Skeletal muscle cell (primary cell): ENCODE measurements around the gene BRAP.
A peak's percentile ranks its signal among the peaks of the same experiment; 100 is the strongest.
"Not testable (repeated sequence)": the region's sequence is repeated elsewhere in the genome, so short reads cannot be mapped to it uniquely, and the experiment has no call there.

Experiments
- DNase-seq: peaks from one replicate; pipeline ENCODE4 v3.0.0-alpha.2; 2010; ENCODE audit warnings: low read depth
- H3K4me3 ChIP-seq: 2 replicates; pipeline ENCODE4 v1.5.1; 2011; ENCODE audit warnings: low read depth, mild to moderate bottlenecking, control low read depth, low read length, moderate library complexity

The BRAP gene

DNA sequence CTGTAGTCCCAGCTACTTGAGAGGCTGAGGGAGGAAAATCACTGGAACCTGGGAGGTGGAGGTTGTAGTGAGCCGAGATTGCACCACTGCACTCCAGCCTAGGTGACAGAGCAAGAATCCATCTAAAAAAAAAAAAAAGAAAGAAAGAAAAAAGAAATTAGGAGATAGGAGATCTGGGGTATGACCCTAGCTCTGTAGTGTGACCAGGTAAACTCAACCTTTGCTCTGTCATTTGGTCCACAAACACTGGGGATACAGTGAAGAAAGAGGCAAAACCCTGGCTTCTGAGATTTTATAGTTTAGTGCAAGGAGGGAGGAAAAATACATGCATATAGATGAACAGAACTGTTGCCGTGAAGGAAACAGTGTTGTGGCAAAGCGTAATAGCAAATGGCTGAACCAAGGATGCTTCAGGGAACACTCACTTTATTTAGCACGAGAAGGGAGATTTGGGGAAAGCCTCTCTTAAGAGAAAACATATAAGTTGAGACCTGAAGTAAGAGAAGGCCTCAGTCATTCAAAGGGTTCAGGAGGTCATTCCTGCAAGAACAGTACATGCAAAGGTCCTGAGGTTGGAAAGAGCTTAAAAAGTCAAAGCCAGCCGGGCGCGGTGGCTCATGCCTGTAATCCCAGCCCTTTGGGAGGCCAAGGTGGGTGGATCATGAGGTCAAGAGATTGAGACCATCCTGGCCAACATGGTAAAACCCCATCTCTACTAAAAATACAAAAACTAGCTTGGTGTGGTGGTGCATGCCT, 57.1 kb downstream of the BRAP start:
- no peak overlapping the region for H3K4me3 ChIP-seq
- no peak for DNase-seq

DNA sequence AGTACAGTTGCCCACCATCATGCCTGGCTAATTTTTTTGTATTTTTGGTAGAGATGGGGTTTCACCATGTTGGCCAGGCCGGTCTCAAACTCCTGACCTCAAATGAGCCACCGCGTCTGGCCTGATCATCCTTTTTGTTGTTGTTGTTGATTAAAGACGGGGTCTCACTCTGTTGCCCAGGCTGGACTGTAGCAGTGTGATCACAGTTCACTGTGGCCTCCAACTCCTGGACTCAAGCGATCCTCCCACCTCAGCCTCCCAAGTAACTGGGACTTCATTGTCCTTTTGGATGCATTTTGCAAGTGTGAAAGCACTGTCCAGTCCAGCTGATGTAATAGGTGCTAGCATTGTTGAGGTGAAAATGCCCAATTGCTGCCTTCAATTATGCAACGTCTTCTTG, 59.5 kb downstream of the BRAP start:
- no peak for DNase-seq
- H3K4me3 ChIP-seq: no peak overlapping the region

DNA sequence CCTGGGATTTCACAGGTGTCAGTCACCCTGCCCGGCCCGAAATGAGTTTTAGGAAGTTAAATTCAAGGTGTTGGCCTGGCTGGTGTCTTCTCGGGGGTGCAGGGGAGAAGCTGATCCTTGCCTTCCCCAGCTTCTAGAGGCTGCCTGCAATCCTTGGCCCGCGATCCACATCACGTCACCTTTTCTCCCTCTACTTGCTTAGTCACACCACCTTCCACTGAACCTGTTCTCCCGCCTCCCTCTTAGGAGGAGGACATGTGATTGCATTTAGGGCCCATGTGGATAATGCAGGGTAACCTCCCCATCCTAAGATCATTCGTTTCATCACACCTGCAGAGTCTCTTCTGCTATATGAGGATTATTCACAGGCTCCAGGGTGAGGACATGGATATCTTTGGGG, 61.2 kb downstream of the BRAP start:
- no peak for DNase-seq

DNA sequence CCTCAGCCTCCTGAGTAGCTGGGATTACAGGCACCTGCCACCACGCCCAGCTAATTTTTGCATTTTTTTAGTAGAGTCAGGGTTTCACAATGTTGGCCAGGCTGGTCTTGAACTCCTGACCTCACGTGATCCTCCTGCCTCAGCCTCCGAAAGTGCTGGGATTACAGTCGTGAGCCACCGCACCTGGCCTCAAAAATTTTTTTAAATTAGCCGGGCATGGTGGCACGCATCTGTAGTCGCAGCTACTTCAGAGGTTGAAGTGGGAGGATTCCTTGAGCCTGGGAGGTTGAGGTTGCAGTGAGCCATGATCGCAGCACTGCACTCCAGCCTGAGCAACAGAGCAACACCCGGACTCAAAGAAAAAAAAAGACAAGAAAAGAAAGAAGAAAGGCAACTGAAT, 67.9 kb downstream of the BRAP start:
- not testable (repeated sequence) for DNase-seq, H3K4me3 ChIP-seq

More for the DNA sequence above, 61.2 kb downstream of the BRAP start:
- no peak overlapping the region for H3K4me3 ChIP-seq

DNA sequence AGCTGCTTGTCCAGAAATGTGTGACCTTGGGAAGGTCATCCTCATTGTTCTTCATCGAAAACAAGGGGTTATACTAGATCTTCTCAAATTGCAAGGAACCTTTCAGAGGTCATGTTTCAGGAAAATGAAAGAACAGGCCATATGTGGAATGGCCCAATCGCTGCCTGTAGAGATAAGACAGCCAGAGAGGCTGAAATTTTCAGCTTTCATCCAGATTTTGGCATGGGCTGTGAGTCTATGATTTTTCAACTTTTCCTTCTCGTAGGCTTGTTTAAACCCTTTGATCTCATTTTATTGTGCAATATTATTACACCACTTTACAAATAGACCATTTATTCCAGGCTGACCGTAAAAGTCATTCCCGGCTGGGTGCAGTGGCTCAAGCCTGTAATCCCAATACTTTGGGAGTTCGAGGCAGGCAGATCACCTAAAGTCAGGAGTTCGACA, 69.6 kb downstream of the BRAP start:
- H3K4me3 ChIP-seq: no peak overlapping the region
- no peak for DNase-seq

DNA sequence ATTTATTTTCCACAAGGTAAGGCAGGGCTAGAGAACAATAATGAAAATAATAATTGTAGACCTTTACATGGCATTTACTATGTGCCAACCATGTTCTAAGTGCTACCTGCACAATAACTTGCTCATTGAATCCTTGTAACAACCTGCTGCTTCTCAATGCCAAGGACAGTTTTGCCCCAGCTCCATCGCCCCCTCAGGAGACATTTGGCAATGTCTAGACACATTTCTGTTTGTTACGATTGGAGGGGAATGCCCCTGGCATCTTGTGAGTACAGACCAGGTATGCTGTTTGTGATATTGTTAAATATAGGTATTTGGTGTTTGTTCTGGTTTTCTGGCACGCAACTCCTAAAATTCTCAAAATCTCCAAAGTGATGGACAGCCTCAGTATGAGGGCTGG, 78.5 kb downstream of the BRAP start:
- no peak overlapping the region for H3K4me3 ChIP-seq
- DNase-seq: no peak

DNA sequence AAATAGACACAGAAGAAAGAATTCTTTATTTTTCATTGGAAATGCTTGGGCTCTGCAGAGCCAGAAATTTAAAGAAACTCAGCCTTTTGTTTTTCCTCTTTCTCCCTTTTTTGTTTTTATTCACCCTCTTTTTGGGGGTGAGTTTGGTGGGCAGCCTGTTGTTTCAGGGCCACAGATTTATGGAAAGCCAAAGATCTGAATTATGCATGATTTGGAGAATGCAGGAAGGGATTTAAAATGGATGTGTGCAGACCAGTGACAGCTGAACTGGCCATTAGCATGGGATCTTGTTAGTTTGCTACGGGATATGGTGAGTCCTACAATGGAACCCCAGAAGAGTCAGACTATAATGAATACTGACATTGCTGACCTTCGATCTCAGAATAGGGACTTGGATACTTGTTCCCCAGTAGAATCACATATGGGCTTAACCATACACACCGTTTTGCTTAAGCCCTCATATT, 79.0 kb downstream of the BRAP start:
- DNase-seq: no peak
- H3K4me3 ChIP-seq: no peak overlapping the region

DNA sequence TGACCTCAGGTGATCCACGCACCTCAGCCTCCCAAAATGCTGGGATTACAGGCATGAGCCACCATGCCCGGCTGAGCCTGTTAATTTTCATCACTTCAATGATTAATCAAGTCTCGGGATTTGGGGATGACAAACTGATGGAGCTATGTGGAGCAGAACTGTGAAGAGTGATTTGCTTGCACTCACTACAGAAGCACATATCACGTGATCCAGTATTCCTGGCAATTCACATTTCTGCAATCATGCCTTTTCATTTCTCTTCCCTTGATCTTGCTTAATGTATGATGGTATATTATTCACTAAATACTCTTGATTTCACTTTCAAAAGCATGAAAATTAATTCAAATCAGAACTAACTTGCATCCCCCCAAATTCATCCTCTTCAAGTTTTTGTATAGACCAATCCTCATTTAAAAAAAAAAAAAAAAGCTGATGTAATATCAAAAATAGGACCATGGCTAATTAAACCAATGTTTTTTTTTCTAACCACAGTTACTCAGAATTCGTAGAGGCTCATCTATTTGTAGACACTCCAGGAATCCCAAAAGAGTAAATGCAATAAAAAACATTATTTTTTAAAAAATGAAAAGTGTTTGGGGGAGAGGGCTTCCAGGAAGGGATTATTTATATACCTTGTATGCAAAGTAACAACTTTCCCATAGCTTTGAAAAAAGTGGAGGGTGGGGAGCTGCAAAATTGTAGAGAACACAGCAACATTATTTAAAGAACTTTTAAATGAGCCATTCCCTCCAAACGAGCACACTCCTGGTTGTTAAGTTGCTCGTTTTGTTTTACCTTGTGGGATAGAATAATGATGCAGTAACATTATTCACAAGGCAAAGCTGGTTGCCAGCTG, 79.6 kb downstream of the BRAP start:
- DNase-seq: no peak
- no peak overlapping the region for H3K4me3 ChIP-seq

DNA sequence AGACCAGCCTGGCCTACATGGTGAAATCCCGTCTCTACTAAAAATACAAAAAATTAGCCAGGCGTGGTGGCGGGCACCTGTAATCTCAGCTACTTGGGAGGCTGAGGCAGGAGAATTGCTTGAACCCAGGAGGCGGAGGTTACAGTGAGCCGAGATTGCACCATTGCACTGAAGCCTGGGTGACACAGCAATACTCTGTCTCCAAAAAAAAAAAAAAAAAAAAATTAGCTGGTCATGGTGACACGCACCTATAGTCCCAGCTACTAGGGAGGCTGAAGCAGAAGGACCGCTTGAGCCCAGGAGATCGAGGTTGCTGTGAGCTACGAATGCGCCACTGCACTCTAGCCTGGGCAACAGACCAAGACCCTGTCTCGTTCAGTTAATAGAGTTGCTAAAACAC, 82.9 kb downstream of the BRAP start:
- DNase-seq, H3K4me3 ChIP-seq: not testable (repeated sequence)

DNA sequence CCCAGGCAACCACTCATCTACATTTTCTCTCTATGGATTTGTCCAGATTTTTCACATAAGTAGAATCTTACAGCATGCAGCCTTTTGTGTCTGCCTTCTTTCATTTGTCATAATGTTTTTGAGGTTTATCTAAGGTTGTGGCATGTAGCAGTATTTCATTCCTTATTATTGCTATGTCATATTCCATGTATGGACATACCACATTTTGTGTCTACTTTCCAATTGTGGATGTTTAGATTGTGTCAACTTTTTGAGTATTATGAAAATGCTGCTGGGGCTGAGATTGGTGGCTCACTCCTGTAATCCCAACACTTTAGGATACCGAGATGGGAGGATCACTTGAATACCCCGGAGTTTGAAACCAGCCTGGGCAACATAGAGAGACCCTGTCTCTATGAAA, 83.4 kb downstream of the BRAP start:
- H3K4me3 ChIP-seq: no peak overlapping the region

DNA sequence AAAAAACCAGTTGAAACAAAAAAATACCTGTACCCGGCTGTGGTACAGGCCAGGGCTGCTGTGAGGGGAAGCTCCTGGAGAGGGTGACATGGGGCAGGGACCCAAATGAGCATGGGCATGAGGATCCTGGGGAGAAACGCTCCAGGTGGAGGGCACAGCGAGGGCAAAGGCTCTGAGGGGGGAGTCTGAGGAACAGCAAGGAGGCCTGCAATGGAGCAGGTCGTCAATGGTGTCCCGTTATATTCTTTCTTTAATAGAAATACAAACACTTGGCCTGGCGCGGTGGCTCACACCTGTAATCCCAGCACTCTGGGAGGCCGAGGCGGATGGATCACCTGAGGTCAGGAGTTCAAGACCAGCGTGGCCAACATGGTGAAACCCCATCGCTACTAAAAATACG, 84.8 kb downstream of the BRAP start:
- DNase-seq, H3K4me3 ChIP-seq: not testable (repeated sequence)

More for the DNA sequence above, 83.4 kb downstream of the BRAP start:
- DNase-seq: no peak

DNA sequence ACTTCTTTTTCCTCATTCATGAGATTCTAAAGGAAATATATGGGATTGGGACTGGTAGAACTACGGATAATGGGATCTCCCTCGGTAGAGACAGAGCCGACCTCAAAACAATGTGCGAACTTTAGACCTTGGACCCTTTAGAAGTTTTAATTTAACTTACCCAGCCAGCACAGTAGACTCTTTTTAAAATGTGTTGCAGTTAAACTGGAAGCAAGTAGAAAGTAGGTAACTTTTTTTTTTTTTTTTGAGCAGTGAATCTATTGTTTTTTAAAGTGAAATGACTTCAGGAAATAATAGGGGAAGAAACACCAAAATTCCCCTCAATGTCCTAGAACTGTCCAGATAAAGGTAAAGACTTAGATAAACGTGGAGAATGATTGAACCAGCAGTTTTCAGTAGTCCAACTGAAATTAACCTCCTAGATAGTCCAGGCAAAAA, 85.5 kb downstream of the BRAP start:
- DNase-seq: no peak
- H3K4me3 ChIP-seq: peak overlapping the region; percentile 93

DNA sequence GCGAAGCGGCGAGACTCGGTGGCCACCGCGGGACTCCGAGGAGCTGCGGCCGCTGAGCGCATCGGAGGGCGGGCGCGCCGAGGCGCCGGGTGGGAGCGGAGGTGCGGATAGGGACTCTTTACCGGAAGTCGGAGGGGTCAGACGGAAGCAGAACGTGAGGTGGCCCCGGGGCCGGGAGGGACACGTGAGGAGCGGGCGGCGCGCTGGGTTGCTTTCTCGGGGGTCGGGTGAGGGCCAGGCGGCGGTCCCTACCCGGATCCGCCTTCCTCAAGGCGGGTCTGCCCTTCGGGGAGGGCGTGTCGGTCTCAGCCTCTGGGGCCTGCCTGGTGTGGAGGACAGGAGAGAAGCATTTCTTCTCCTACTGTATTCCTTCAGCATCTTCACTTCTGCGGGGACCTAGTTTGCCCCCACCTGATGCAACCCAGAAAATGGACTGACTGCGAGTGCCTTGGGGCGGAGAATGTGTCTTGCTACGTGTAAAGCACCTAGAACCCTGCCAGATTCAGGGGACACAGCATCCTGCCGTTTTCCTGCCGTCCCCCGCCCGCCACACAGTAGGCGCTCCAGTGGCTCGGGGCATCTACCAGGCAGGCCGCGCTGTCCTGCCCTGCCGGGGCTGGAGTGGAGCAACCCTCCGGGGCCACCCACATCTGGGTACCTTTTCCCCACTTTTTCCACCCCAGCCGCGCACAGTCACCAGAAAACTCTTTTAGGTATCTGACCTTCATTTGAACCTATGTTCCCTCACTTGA, 86.1 kb downstream of the BRAP start:
- DNase-seq: peak; percentile 91
- peak overlapping the region; percentile 93 for H3K4me3 ChIP-seq

DNA sequence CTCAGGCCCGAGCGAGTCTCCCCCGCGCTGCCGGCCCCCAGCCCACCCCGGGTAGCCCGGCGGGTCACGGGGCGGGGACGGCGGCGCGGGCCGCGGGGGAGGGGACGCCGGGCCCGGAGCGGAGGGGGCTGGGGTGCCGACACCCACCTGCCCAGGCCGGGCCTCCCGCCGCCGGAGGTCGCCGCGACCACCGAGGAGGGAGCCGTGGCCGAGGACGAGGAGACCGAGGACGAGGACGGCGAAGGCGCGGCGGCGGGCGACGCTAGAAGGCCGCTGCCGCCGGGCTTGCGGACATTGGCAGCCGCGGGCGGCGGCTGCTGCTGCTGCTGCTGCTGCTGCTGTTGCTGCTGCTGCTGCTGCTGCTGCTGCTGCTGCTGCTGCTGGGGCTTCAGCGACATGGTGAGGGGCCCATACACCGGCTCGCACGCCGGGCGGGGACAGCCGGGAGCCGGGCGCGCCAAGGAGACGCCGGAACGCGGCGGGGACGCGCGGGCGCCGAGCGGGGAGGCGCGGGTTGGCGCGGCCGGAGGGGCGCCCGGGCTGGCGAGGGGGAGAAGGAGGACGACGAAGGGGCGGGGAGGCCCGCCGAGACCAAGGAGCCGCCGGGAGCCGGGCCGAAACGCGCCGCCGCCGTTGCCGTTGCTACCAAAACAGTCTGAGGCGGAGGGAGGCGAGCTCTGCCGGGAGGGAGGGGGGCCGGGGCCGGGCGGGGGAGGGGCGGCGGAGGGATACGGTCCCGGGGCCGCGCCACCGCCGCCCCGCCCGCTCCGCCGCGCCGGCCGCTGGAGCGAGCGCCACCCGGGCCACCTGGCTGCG, 86.9 kb downstream of the BRAP start, which contains the start of gene ATXN2:
Gene ATXN2, minus strand, starts transcription at position 679 of the 816 bp plus-strand sequence. Its CDS starts 281 bp downstream, at position 398.
- peak; percentile 16 for DNase-seq

DNA sequence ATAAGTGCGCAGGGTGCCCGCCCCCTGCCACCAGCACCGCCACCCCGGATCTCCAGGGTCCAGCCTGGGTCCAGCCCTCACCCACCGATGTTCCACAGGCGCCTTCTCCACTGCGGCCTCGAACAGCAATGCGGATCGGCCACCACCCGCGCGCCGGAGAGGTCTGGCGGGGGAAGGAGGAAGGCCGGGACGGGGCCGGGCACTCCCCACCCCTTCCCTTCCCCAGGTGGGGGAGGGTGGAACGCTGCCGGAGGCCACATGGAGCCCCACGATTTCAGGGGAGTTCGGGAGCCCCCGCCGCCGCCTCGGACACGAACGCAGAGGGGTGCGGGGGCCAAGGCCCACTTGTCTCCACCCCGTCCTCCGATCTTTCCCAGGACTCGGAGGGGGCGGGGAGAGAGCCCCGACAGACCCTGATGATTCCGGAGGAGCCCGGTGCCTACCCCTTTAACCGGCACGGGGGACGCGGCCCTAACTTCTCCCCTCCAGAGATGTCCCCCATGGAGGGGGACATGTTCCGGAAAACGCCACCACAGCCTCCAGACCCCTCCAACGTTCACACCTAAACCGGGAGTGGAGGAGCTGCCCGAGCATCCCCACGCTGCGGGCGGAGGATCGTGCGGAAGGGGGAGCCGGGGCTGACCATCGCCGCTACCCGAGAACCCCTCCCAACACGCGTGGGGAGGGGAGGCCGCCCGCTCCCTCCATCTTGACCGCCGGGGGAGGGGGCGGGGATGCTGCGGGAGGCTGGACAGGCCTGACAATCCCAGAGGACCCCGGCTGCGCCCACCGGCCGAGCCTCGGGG, 87.7 kb downstream of the BRAP start:
- no peak for DNase-seq
- peak overlapping the region; percentile 93 for H3K4me3 ChIP-seq

More for the DNA sequence above, 86.9 kb downstream of the BRAP start, which contains the start of gene ATXN2:
- H3K4me3 ChIP-seq: peak within 1 kb of the TSS; percentile 93

DNA sequence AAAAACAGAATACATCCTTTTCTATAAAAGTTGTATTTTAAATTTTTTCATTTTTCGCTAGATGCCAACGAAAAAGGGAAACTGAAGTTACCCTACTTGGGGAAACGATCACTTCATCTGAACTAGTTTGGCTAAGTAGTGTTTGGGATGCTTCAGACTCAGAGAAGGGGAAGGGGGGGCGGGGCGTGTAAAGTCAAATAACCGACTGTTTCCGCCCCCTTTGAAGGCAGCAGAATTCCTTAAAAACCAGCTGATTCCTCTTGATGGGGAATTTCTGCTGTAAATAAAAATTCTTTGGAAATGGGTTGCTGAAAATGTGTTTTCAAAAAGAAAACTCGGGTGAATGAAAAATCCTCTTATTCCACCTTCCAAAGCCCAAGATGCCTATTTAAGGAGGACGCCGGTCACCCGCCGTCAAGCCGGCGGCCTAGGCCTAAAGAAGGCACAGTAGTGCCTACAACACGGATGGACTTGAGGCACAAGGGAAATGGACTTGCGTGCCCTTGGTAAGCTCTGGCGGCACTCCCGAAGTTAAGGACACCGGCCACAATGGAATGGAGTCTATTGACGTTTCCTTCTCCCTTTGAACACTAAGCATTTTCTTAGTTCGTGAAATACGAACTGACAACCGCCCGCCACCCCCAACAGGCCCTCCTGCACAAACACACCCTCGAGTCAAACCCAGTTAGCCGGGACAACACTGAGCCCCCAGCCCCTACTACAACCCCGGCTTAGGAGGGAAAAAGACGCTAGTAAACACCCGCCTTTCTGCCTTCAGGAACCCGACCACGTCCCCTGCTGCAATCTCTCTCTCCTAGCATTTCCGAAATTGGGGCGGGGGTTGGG, 88.5 kb downstream of the BRAP start:
- H3K4me3 ChIP-seq: peak overlapping the region; percentile 93
- DNase-seq: no peak

DNA sequence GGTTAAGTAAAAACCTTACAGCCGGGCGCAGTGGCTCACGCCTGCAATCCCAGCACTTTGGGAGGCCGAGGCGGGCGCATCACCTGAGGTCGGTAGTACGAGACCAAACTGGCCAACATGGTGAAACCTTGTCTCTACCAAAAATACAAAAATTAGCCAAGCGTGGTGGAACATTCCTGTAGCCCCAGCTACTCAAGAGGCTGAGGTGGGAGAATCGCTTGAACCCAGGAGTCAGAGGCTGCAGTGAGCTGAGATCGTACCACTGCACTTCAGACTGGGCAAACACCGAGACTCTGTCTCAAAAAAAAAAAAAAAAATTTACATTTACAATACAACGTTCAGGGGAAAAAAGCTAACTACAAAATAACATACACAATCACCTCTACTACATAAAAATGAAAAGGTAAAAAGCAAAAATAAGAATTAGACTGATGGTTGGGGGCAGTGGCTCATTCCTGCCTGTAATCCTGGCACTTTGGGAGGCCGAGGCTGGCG, 90.4 kb downstream of the BRAP start:
- H3K4me3 ChIP-seq, DNase-seq: not testable (repeated sequence)
